Psoas muscle (tissue), 8 donors: ENCODE measurements around the gene SMIM14. TPM values are rescaled to one million over a fixed set of nuclear protein-coding genes. Genes with fewer than 3 reads are reported as not detected.
"Not testable (repeated sequence)": the region's sequence is repeated elsewhere in the genome, so short reads cannot be mapped to it uniquely, and the experiment has no call there.

Experiments
- ATAC-seq, 4 donors: fragments of 200-7000 bp; cut with Tn5 transposase; one replicate each; pipeline ENCODE4 v1.9.1; 2020; ENCODE audit warnings: moderate library complexity in 3 of 4, mild to moderate bottlenecking in 2 of 4
- DNase-seq, 2 donors: peaks; one replicate each; pipeline ENCODE4 v3.0.0-alpha.2; 2020
- H3K27ac ChIP-seq: fragments of 200-600 bp; one replicate; pipeline ENCODE4 v1.8.0; 2022
- H3K27me3 ChIP-seq, 3 donors: fragments of 200-600 bp in 1 of 3; one replicate each; pipeline versions ENCODE4 v1.6.1 to v1.8.0; 2013 to 2022; ENCODE audit warnings: low read length in 2 of 3, mild to moderate bottlenecking in 2 of 3, moderate library complexity in 1 of 3; ENCODE audit not compliant: insufficient read depth in 3 of 3
- H3K36me3 ChIP-seq, 2 donors: fragments of 200-600 bp in 1 of 2; one replicate each; pipeline versions ENCODE4 v1.6.1 to v1.8.0; 2013 to 2022; ENCODE audit warnings: low read depth in 1 of 2, mild to moderate bottlenecking in 1 of 2, moderate library complexity in 1 of 2; ENCODE audit not compliant: insufficient read depth in 1 of 2
- H3K4me1 ChIP-seq: fragments of 200-600 bp; one replicate; pipeline ENCODE4 v1.8.0; 2022
- H3K4me3 ChIP-seq: fragments of 200-600 bp; one replicate; pipeline ENCODE4 v1.8.0; 2022; ENCODE audit warnings: mild to moderate bottlenecking
- H3K9me3 ChIP-seq: fragments of 200-600 bp; one replicate; pipeline ENCODE4 v1.8.0; 2022
- WGBS, 3 donors: extraction: QIAGEN DNeasy Blood & Tissue Kit; methylation state at CpG; one replicate each; pipeline versions ENCODE4 v1.1.6 to v1.1.7; 2013; 5-methylcytosine and 5-hydroxymethylcytosine counted together
- intact Hi-C, 2 donors: fragments of 100-400 bp; cut with DNase I; formaldehyde crosslinking; loops; one replicate each; pipeline versions ENCODE4 v1.11.0 to v1.14.2; 2022
- polyA plus RNA-seq, 3 donors: library from polyadenylated mRNA; stranded (reverse); fragments of 200-250 nt; gene quantifications; one replicate each; pipeline ENCODE4 v1.2.3, GENCODE V29; 2013
- total RNA-seq, 4 donors: library from RNA; stranded (reverse); fragmentation: NEBNext Ultra II Directional in 2 of 4; extraction: Animal tissue kit (Norgen Biotek cat#: 25700) in 2 of 4; gene quantifications; one replicate each; pipeline versions ENCODE4 v1.2.1 to v1.2.4, GENCODE V29; 2021 to 2023
- TF ChIP-seq, protein P1 (sequence below): fragments of 200-600 bp; IDR thresholded peaks from one replicate; pipeline ENCODE4 v1.8.0; 2022; ENCODE audit warnings: antibody characterized with exemption
- donor health status: healthy with polysubstance abuse.
- donor health status: DM: no; HTN: no; CAD: no; lungs with moderate emphysema.
- donor health status: Bipolar disorder and iron deficiency.
- donor health status: healthy.
- donor health status: DM: yes; HTN: yes; CAD: no.
- donor health status: DM: no; HTN: no; CAD: no.
- donor health status: DM: no; HTN: no; CAD: no.
- donor health status: DM: yes; HTN: yes; CAD: no.

SMIM14 gene
- total and polyA plus RNA-seq, 7 donors = 2.2 to 8.4 (median 6.0) TPM

- no peaks in the 10 kb centered on the region for H3K27me3 ChIP-seq
- ATAC-seq (no peak), DNase-seq (no peak)
- intact Hi-C loops = loop anchor here in 1 of 2 donors (10.0 kb wide), 1 partner anchor 355 kb away; no protein-coding TSS in a partner anchor
- H3K27ac ChIP-seq = no peak overlapping the region
- TF ChIP-seq, protein P1, sequence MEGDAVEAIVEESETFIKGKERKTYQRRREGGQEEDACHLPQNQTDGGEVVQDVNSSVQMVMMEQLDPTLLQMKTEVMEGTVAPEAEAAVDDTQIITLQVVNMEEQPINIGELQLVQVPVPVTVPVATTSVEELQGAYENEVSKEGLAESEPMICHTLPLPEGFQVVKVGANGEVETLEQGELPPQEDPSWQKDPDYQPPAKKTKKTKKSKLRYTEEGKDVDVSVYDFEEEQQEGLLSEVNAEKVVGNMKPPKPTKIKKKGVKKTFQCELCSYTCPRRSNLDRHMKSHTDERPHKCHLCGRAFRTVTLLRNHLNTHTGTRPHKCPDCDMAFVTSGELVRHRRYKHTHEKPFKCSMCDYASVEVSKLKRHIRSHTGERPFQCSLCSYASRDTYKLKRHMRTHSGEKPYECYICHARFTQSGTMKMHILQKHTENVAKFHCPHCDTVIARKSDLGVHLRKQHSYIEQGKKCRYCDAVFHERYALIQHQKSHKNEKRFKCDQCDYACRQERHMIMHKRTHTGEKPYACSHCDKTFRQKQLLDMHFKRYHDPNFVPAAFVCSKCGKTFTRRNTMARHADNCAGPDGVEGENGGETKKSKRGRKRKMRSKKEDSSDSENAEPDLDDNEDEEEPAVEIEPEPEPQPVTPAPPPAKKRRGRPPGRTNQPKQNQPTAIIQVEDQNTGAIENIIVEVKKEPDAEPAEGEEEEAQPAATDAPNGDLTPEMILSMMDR = no peak
- peaks cover 1 to 25% of the 10 kb centered on the region in 2 donors for H3K36me3 ChIP-seq
- H3K4me3 ChIP-seq = no peak overlapping the region
- no peaks in the 10 kb centered on the region for H3K9me3 ChIP-seq
- 90 to 92% (median 91%) methylated on average over 9 of the region's 9 CpGs for WGBS, 3 donors
- no peaks in the 10 kb centered on the region for H3K4me1 ChIP-seq
These were observed 79.0 kb downstream of the SMIM14 start for GRCh38 chr4:39559626-39560025.

GRCh38 chr4:39555472-39555871 is 83.2 kb downstream of the SMIM14 start:
- Histone ChIP-seq H3K9me3 (no peaks in the 10 kb centered on the region), H3K36me3 (peaks cover 0 to 55% of the 10 kb centered on the region in 2 donors), H3K27ac (no peak overlapping the region), H3K27me3 (no peaks in the 10 kb centered on the region), H3K4me3 (no peak overlapping the region), H3K4me1 (no peaks in the 10 kb centered on the region)
- DNase-seq (no peak), ATAC-seq (no peak)
- TF ChIP-seq, protein P1 = no peak
- intact Hi-C loops = loop anchor here in 1 of 2 donors (10.0 kb wide), 1 partner anchor 359 kb away; no protein-coding TSS in a partner anchor
- whole genome bisulfite sequencing, 3 donors = 97 to 100% (median 98%) methylated on average over 3 of the region's 3 CpGs

GRCh38 chr4:39548425-39549067 is 90.1 kb downstream of the SMIM14 start:
- no peaks in the 10 kb centered on the region for H3K27me3 ChIP-seq
- no peaks in the 10 kb centered on the region for H3K4me1 ChIP-seq
- DNase-seq (no peak), ATAC-seq (no peak)
- H3K36me3 ChIP-seq = peaks cover 0 to 20% of the 10 kb centered on the region in 2 donors
- intact Hi-C loops = no loop called here
- no peaks in the 10 kb centered on the region for H3K9me3 ChIP-seq
- TF ChIP-seq, protein P1 = no peak
- no peak overlapping the region for H3K27ac ChIP-seq
- H3K4me3 ChIP-seq = no peak overlapping the region
- WGBS, 3 donors = 88 to 92% (median 89%) methylated on average over 3 of the region's 3 CpGs

- 18 to 29% (median 25%) methylated on average over 1 of the region's 1 CpG for WGBS, 3 donors
- intact Hi-C loops = no loop called here
- ATAC-seq (no peak), DNase-seq (no peak)
- Histone ChIP-seq H3K9me3 (no peaks in the 10 kb centered on the region), H3K4me3 (no peak overlapping the region), H3K4me1 (no peaks in the 10 kb centered on the region), H3K27me3 (no peaks in the 10 kb centered on the region), H3K36me3 (no peaks in the 10 kb centered on the region), H3K27ac (no peak overlapping the region)
- TF ChIP-seq, protein P1 = no peak
These were observed 93.9 kb downstream of the SMIM14 start for GRCh38 chr4:39544580-39545315.

- DNase-seq, H3K36me3 ChIP-seq, H3K4me1 ChIP-seq, intact Hi-C loops, H3K9me3 ChIP-seq, H3K27me3 ChIP-seq, H3K27ac ChIP-seq, ATAC-seq, H3K4me3 ChIP-seq: not testable (repeated sequence)
- WGBS, 3 donors = 93 to 96% (median 94%) methylated on average over 4 of the region's 4 CpGs
These were observed 94.6 kb downstream of the SMIM14 start for GRCh38 chr4:39544080-39544479.
